Left cardiac atrium (tissue), 4 donors: ENCODE data around the gene F11R. TPM values are rescaled to one million over a fixed set of nuclear protein-coding genes. Genes with fewer than 3 reads are reported as not detected.
"Not testable (repeated sequence)": the region's sequence is repeated elsewhere in the genome, so short reads cannot be mapped to it uniquely, and the experiment has no call there.

Source experiments
- ATAC-seq, 2 donors: fragments of 200-7000 bp; cut with Tn5 transposase; one replicate each; pipeline ENCODE4 v1.9.1; 2020; ENCODE audit warnings: mild to moderate bottlenecking in 2 of 2, moderate library complexity in 2 of 2
- DNase-seq: peaks from one replicate; pipeline ENCODE4 v3.0.0-alpha.2; 2020
- intact Hi-C, 2 donors: fragments of 100-400 bp; cut with DNase I; formaldehyde crosslinking; loops; one replicate each; pipeline versions ENCODE4 v1.14.1 to v1.15.1; 2022 to 2023
- total RNA-seq, 2 donors: library from RNA; stranded (reverse); fragmentation: NEBNext Ultra II Directional; extraction: Animal tissue kit (Norgen Biotek cat#: 25700); gene quantifications; one replicate each; pipeline ENCODE4 v1.2.1, GENCODE V29; 2021
- donor health status: DM: no; HTN: yes; CAD: no.
- donor health status: DM: no; HTN: yes; CAD: no; lungs with severe emphysema.
- donor health status: DM: yes; HTN: yes; CAD: no.
- donor health status: Dilated cardiomyopathy.

F11R gene
- total RNA-seq, 2 donors from 2014 or later: 16.4 to 18.0 TPM

DNA sequence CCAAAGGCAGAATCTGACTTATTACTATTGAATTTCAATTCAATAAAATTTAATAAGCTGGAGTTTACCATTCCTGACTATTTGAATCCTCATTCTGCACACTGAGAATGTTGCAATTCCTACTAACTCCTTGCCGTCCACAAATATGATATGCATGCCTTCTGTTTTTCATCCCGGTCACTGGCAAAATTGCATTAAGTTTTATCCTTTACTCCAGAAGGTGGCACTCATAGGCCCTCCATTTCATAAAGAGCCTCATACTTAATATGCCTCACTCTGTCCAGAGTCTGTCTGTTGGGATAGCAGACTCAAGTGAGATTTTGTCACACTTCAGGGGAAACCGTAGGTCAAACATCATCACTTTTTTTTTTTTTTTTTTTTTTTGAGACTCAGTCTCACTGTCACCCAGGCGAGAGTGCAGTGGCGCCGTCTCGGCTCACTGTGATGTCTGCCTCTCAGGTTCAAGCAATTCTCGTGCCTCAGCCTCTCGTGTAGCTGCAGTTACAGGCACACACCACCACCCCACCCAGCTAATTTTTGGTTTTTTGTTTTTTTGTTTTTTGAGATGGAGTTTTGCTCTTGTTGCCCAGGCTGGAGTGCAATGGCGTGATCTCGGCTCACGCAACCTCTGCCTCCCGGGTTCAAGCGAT, 27.3 kb downstream of the F11R start:
- DNase-seq (no peak), ATAC-seq (peak in 1 of 2 donors; percentile 42)
- intact Hi-C loops: loop anchor here in 1 of 2 donors (2.0 to 10.0 kb wide), 2 partner anchors 51 to 103 kb away; partner anchors contain the start of gene USF1

DNA sequence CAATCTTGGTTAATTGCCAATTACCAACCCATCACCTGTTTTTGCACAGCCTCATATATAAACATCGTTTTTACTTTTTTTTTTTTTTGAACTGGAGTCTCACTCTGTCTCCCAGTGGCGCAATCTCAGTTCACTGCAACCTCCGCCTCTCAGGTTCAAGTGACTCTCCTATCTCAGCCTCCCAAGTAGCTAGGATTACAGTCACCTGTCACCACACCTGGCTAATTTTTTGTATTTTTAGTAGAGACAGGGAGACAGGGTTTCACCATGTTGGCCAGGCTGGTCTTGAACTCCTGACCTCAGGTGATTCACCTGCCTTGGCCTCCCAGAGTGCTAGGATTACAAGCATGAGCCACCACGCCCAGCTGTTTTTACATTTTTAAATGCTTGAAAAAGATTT, 28.9 kb downstream of the F11R start:
- intact Hi-C loops: loop anchor here in 1 of 2 donors (2.0 to 10.0 kb wide), 2 partner anchors 53 to 105 kb away; partner anchors contain the start of gene USF1
- ATAC-seq, DNase-seq: not testable (repeated sequence)

DNA sequence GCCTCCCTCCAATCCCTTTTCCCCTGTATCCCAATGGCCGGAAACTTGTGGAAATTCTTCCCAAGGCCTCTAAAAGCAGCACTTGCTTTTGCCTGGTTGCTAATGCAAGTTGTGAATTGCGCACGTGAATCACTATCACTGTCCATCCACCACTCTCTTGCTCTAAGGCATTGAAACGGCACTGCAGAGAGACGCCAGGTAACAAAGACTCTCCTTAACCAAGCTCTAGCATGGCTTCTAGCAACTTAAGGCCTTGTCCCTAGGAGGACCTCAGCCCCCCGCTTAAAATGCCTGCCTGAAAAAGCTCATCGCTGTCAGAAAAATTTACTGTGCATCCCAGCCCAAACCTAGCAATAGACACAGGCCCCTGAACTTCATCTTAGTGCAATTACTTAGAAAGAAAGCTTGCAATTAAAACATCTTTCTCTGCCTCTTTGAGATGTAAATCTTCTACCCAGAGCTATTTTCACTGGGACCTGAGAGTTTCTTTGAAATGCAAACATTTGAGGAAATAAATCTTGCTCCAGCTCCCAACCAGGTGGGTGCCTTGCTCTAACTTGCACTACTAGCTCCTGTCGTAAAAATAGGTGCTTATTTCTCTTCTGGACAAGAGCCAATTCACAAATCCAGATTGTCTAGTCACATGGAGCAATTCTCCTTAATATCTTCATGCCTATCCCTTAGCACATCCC, 33.4 kb downstream of the F11R start:
- no peak for DNase-seq
- ATAC-seq: no peak
- intact Hi-C loops: no loop called here

DNA sequence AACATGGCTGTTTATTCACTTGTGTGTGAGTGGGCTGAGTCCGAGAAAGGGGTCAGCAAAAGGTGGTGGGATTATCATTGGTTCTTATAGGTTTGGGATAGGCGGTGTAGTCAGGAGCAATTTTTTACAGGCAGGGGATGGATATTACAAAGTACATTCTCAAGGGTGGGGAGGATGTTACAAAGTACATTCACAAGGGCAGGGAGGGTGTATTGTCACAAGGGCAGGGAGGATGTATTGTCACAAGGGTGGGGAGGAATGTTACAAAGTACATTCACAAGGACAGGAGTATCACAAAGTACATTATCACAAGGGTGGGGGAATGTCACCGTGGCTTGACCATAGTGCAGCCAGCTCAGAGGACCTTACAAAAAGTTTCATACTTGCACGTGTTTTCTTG, 35.2 kb downstream of the F11R start:
- intact Hi-C loops: no loop called here
- ATAC-seq (no peak), DNase-seq (no peak)

DNA sequence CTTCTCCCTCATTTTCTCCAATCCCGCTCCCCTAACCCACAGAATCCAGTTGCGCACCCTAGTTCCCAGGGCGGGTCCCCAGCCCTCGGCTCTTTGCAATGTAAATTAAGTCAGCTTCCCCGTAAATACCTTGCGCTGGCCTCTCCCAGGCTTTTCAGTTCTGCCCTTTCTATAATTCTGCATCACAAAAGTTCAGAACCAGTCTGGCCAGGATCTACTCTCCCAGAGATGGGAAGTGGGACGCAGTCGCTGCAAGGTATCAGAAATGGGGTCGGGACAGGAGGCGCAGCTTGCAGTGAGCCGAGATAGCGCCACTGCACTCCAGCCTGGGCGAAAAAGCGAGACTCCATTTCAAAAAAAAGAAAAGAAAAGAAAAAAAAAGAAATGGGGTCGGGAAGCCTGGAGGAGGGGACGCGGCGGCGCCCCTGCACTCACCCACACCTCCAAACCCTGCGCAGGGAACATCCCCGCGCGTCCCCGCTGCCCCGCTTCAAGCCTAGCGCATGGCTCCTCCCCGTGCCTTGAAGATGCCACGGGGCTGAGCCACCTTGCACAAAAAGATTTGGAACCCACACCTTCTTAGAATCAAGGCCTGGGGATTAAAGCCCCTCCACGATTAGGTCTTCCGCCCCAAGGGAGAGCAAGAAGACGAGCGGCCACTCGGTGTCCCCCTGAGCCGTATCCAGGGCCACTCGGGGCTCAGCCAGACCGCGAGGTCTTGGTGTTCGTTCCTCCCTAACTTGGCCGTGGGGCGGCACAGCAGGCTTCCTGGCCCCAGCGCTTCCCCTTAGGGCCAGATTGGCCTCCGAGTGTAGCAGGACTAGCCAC, 39.2 kb downstream of the F11R start:
- DNase-seq: no peak
- intact Hi-C loops: no loop called here
- ATAC-seq: peak; percentile 41 to 45

DNA sequence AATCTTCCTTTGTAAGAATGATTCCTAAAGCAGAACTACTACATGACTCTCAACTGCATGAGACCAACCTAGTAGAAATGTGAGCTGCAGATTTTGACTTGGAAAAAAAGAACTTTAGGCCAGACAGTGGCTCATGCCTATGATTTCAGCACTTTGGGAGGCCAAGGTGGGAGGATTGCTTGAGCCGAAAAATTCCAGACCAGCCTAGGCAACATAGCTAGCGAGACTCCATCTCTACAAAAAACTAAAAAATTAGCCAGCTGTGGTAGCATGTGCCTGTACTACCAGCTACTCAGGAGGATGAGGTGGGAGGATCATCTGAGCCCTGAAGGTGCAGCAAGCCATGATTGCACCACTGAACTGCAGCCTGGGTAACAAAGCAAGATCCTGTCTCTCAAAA, 41.7 kb downstream of the F11R start:
- ATAC-seq (no peak), DNase-seq (no peak)
- intact Hi-C loops: no loop called here

DNA sequence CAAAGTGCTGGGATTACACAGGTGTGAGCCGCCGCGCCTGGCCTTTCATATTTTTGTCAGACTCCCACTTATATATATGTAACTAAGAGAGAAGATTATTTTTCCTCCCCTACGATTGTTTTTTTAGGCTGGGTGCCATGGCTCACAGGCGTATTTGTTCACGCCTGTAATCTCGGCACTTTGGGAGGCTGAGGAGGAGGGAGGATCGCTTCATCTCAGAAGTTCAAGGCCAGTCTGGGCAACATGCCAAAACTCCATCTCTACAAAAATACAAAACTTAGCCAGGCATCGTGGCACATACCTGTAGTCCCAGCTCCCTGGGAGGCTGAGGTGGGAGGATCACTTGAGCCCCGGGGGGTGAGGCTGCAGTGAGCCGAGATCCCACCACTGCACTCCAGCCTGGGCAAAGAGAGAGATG, 42.4 kb downstream of the F11R start:
- intact Hi-C loops: no loop called here
- no peak for DNase-seq
- ATAC-seq: peak in 1 of 2 donors; percentile 49

DNA sequence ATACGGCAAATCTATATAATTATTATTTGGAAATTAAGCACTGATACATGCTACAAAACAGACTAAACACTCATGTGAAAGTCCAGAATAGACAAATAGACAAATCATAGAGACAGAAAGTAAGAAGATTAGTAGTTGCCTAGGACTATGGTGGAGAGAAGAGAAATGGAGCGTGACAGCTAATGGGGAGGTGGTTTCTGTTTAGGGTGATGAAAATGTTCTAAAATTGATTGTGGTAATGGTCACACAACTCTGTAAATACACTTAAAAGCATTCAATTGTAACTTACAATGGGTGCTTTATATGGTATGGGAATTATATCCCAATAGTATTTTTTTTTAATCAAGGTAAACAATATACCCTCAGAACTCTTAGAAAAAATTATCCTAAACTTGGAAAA, 45.9 kb downstream of the F11R start:
- DNase-seq: no peak
- intact Hi-C loops: no loop called here
- no peak for ATAC-seq

DNA sequence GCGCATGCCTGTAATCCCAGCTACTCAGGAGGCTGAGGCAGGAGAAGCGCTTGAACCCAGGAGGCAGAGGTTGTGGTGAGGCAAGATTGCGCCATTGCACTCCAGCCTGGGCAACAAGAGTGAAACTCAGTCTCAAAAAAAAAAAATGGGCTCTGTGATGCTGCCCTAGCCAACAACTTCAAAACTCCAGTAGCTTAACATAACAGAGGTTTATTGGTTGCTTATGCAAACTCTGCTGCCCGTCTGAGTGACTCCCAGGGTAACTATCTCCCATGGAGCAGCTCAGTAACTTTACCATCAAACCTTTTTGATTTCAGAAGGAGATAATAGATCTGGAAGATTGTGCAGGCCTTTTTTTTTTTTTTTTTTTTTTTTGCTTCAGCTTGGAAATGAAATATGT, 47.5 kb downstream of the F11R start:
- intact Hi-C loops: no loop called here
- no peak for ATAC-seq
- DNase-seq: no peak

DNA sequence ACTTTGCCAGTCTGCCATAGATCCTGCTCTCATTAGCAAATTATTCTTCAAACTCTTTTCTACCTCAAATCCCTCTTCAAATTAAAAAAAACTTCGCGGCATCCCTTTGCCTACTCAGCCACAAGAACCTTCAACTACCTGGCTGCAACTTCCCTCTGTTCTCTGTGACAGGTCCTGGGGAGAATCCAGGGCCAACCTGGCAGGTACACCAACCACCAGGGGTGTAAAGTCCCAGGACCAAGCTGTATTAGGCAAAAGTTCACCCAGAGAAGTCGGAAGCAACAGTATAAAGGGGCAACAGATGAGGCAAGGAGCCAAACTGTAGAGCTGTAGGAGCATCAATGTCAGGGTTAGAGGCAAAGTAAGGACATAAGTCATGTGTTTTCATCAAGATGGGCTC, 48.0 kb downstream of the F11R start:
- no peak for ATAC-seq
- intact Hi-C loops: no loop called here
- no peak for DNase-seq

DNA sequence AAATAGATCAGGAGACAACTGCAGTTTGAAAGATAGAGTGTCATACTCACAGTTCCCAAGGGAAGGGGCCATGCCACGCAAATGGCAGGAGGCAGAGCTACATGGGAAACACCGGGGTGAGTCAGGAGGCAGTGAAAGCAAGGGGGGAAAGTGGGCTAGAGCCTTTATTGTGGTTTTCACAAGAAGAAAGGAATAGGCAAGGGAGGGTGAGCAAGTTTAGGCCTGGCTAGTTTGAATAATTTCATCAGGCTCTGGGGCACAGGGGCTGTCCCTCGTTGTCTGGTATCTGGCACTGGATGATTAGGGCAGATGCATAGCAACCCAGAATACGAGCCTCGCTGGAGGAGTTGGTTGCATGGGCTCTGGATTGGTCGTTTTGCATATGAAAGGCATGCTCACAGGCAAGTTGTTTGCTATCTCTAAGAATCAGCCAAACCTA, 49.3 kb downstream of the F11R start:
- ATAC-seq (no peak), DNase-seq (no peak)
- intact Hi-C loops: no loop called here

DNA sequence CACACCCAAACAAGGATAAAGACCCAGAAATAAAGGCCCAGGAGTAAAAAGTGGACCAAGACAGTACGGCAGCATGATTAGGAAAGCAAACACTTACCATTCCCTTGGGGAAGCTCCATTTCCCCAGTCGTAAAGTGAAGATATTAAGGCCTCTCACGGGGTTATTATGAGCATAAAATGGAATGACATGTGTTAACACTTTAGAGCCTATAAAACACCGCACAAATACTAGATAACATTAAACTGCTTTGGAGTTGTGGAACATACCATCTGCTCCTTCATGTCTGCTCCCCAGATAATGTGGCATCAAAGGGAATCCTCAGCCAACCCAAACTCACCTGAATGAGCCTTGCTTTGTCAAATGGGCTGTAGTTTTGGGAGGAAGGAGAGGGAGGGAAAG, 57.4 kb downstream of the F11R start:
- ATAC-seq (no peak), DNase-seq (no peak)
- intact Hi-C loops: no loop called here

DNA sequence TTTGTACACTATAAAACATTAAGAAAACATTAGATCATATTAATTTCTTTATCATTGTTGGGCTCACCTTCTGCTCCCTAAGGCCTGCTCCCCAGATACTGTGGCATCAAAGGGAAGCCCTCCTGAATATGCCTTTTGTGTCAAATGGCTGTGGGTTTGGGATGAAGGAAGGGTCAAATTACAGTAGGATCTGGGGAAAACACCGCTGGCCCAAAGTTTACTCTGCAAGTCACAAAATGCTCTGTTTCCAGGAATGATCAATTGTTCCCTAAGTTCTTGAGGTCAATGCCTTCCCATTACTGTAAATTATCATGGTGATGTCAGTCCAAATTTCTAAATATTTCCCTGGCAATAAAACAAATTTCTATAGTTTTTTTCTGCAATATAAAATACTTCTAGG, 59.5 kb downstream of the F11R start:
- no peak for ATAC-seq
- intact Hi-C loops: no loop called here
- DNase-seq: no peak

DNA sequence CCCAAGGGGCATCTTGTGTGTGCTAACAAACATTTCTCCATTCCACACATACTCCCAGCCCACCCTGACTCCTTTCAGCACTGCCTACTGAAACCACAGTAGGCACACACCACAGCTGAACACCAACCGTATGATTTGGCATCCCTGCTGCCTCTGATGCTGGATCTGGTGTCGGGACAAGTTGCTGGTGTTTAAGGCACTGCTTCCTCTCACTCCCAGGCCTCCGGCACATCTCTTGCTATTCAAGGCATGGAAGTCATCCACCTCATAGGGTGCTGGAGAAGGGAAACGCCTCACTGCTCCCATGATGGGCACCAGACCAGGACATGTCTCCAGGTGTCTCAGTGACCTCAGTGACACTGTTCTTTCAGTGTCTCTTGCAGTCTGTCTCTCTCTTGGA, 64.0 kb downstream of the F11R start:
- intact Hi-C loops: no loop called here
- ATAC-seq (no peak), DNase-seq (no peak)

DNA sequence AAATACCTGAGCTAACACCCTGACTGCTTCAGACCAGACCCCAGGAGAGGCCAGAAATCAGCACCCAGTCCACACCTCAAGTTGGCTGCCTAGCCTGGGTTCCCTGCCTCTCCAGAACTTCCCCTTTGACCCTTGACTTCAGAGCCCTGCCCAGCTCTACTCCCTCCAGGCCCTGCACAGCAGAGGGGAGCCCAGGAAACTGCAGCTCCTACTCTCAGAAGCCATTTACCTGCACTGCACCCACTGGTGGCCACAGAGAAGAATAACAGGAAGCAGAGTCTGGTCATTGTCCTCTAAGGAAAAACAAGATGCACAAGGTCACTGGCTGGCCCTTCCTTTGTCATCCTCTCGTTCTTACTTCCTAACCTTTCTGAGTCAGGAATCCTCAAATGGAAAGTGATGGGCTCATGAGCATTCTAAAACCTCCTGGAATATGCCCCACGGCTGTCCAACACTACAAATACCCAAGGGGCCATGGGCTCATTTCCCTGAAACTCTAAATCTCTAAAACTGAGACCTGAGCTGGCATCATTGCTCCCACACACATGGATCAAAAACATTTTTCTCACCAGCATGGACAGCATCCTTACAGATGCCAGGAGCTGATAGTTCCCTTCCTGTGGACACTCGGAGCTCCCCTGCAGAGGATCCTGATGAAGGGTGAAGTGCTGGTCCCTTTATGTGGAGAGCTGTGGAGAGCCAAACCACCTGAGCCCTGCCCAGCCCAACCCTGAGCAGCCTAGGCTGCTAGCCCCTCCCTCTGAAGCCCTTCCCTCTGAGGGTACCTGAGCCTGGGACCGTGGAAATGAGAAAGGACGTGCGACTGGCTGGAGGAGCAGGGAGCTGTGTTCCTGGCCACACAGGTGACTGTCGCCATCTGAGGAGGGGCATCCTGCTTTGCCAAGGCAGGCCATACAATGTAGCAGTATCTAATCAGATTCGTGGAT, 66.5 kb downstream of the F11R start, which contains the start of gene ITLN2:
Gene ITLN2 (minus strand): TSS at position 652 of the 947 bp plus-strand sequence. CDS start 68 bp downstream, at position 584.
- DNase-seq (no peak), ATAC-seq (peak; percentile 13 to 54)
- intact Hi-C loops: loop anchor here (5.0 kb wide), 2 partner anchors 117 to 227 kb away; no protein-coding TSS in a partner anchor

DNA sequence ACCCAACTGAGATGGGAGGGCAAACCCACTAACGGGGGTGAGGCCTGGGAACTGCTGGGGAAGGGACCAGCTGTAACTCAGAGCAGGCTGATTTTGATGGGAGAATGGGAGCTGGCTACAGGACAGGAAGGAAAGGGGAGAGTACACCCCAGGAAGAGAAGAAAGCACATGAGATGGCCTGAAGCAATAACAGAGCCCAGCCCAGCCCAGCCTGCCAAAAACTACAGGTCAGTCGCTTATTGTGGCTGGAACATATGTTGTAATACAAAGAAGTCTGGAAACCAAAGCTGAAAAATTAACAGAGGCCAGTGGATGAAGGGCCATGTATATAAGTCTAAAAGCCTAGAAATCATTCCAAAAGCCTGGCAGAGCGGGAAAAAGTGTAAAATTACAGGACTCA, 67.9 kb downstream of the F11R start:
- DNase-seq (peak; percentile 61), ATAC-seq (peak in 1 of 2 donors; percentile 49)
- intact Hi-C loops: loop anchor here (5.0 kb wide), 2 partner anchors 116 to 226 kb away; no protein-coding TSS in a partner anchor

DNA sequence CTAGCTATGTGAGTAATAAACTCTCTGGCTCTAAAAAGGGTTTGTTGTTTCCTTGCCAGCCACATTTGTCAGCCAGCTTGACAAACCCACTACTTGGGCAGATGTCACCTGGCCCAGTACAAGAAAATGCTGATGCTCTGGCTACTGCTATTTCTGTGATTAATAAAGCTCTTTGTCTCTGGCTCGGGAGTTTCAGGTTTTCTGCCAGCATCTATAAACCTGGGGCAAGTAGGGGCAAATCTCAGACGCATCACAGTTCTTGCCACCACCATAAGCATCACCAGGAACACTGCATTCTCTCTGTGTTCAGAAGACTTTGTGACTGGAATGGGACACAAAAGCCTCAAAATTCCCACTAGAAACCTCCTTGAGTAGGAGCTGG, 68.8 kb downstream of the F11R start:
- no peak for DNase-seq
- ATAC-seq: no peak
- intact Hi-C loops: loop anchor here (5.0 kb wide), 2 partner anchors 115 to 225 kb away; no protein-coding TSS in a partner anchor

DNA sequence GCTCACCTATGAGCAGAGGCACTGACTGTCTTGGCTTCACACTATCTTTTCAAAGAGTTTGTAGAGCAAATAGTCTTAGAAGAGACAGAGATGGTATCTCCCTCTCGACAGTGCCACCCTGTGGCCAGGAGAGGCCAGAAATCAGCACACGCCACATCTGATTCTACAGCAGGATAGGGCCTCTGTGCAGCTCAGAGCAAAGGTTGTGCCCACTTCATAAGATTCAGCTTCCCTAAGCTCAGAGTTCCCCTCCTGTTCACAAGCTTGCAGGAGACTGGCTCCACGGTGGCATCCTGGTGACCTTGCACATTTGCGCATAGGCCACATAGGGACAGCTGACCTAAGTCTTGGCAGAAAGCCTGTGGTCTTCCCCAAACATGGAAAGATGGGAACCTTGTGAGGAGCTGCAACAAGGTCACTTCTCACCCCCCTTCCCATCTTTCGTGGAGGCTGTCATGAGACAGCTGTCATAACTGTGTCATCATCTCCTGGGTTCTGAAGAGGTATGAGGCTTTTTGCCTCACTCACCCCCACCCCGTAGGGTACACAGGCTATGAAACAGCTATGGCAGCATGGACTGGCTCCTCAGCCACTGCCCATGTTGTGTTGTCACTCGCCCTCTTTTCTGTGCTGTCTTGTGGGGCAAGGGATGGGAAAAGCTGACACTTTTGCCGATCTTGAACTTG, 69.4 kb downstream of the F11R start:
- intact Hi-C loops: loop anchor here (5.0 kb wide), 2 partner anchors 114 to 224 kb away; no protein-coding TSS in a partner anchor
- ATAC-seq: peak; percentile 82 to 85

More for the DNA sequence above, 69.4 kb downstream of the F11R start:
- DNase-seq: peak; percentile 66
